Gastroesophageal sphincter (tissue), 3 donors: Measurements from ENCODE around the gene VENTX.

Source experiments
- CTCF ChIP-seq, 4 experiments: fragments of 200-600 bp in 2 of 4; fragments of 450-650 bp in 2 of 4; sonication (generic) in 1 of 4; IDR thresholded peaks; one replicate each; pipeline ENCODE4 v1.5.1; 2017 to 2019; ENCODE audit warnings: antibody characterized with exemption in 4 of 4, mild to moderate bottlenecking in 2 of 4, moderate library complexity in 2 of 4
- EP300 ChIP-seq: sonication (generic); formaldehyde crosslinking; IDR thresholded peaks from one replicate; pipeline ENCODE4 v1.6.1; 2017; ENCODE audit warnings: antibody characterized with exemption, mild to moderate bottlenecking

- TF ChIP-seq CTCF (IDR thresholded peaks at IDR 0.05) (no peak), EP300 (no peak)
These were observed 38.4 kb downstream of the VENTX start for GRCh38 chr10:133276100-133276434.
